Mononuclear cell (primary cell): ENCODE data around the gene SERBP1. TPM values are rescaled to one million over a fixed set of nuclear protein-coding genes. Genes with fewer than 3 reads are reported as not detected.
"Not testable (repeated sequence)": the region's sequence is repeated elsewhere in the genome, so short reads cannot be mapped to it uniquely, and the experiment has no call there.

Experiments
- H3K27me3 ChIP-seq: 2 replicates; pipeline ENCODE4 v1.6.0; 2011; ENCODE audit warnings: low read length, control low read depth; ENCODE audit not compliant: insufficient read depth
- H3K4me1 ChIP-seq: 2 replicates; pipeline ENCODE4 v1.5.1; 2011; ENCODE audit warnings: mild to moderate bottlenecking, low read length, control low read depth; ENCODE audit not compliant: insufficient read depth
- H3K4me3 ChIP-seq: 2 replicates; pipeline ENCODE4 v1.5.1; 2011; ENCODE audit warnings: mild to moderate bottlenecking, low read length, moderate library complexity
- H3K9me3 ChIP-seq: 2 replicates; pipeline ENCODE4 v1.5.1; 2011; ENCODE audit warnings: low read depth, mild to moderate bottlenecking, control low read depth, low read length
- total RNA-seq: library from RNA; depleted of rRNA; stranded (reverse); fragments of >200 nt; gene quantifications from one replicate; pipeline ENCODE4 v1.2.3, GENCODE V29; 2012

Gene SERBP1
- total RNA-seq, 1 donor = 124 TPM

DNA sequence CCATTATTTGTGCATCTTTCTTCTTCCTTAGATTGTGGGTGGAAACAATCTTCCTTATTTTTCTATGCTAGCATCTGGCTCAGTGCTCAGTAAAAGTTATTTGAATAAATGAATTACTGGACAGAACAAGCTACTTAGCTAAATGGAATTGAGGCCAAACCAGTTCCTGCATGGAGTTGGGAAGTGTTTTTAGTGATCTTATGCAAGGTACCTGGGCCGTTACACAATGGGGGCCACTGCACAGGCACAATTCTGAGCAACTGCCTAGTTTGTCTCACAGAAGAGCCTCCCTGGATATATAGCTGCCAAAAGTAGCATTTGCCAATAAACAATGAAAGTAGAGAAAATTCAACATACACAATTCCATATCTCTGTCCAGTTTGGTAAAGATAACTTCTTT, 27.0 kb upstream of the SERBP1 start:
- Histone ChIP-seq H3K27me3 (no peaks in the 10 kb centered on the region), H3K9me3 (no peaks in the 10 kb centered on the region), H3K4me1 (no peaks in the 10 kb centered on the region), H3K4me3 (no peak overlapping the region)

DNA sequence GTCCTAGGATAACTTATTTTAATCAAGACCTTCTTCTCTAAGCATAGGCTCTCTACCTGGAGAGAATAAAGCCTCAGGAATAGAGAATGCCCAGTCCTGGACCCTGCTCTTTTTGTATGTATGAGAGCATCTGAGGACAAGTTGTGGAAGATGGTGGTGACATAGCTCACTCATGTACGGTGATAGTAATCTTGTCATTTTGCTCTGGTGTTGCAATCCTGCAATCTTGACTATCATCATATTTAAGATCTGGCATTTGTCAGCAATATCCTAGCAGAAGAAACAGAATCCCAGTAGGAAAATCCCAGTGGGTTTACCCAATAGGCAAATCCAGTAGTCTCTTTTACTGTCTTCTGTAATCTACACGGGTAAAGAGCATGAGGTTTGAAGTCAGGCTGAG, 21.6 kb upstream of the SERBP1 start:
- H3K4me1 ChIP-seq = peaks cover 3% of the 10 kb centered on the region
- no peak overlapping the region for H3K4me3 ChIP-seq
- H3K27me3 ChIP-seq = no peaks in the 10 kb centered on the region
- no peaks in the 10 kb centered on the region for H3K9me3 ChIP-seq

DNA sequence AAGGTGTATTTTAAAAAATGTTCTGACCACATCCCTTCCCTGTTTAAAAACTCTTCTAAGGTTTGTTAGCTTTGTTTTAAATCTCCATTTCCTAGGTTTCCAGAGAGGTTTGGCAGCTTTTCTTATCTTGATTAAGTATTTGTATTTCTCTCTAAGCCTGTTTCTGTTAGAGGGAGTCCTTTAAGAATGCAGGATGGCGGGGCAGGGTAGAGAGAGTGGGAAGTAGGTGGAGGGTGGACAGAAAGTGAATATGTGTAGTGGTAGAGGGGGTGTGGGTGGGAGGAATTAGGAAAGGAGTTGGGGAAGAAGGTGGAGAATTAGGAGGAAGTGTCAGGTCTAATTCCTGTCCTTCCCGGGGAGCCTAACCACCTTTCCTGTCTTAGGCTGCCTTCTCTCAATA, 21.2 kb upstream of the SERBP1 start:
- no peaks in the 10 kb centered on the region for H3K9me3 ChIP-seq
- no peak overlapping the region for H3K4me3 ChIP-seq
- no peaks in the 10 kb centered on the region for H3K27me3 ChIP-seq
- H3K4me1 ChIP-seq = peaks cover 4% of the 10 kb centered on the region

GRCh38 chr1:67446893-67447292, 16.7 kb upstream of the SERBP1 start:
- Histone ChIP-seq H3K4me1 (peaks cover 4% of the 10 kb centered on the region), H3K9me3 (no peaks in the 10 kb centered on the region), H3K27me3 (no peaks in the 10 kb centered on the region), H3K4me3 (no peak overlapping the region)

GRCh38 chr1:67446014-67446413, 15.8 kb upstream of the SERBP1 start:
- H3K4me3 ChIP-seq, H3K4me1 ChIP-seq, H3K27me3 ChIP-seq, H3K9me3 ChIP-seq: not testable (repeated sequence)

DNA sequence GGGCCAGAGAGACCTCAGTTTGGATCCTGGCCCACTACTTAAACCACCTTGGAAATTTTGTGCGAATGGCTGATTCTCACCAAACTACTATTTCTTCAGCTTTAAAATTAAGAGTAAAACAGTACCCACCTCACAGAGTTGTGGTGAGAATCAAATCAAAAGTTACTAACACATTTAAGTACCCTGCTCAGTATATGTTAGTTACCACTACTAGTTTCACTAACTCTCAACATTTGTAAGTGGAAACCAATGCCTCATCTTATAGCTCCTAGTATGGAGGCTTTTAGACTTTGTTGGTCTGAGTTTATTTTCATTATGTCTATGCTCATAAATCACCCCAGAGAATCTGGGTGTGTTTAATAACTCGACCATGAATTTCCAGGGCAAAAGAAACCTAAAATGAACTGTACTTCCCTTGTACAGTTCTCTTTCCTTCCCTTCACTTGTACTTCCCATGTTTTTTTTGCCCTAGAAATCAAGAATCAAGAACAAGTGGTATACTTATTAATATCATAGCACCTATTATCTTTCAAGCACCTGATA, 11.6 kb upstream of the SERBP1 start:
- Histone ChIP-seq H3K4me1 (peaks cover under 1% of the 10 kb centered on the region), H3K4me3 (no peak overlapping the region), H3K9me3 (no peaks in the 10 kb centered on the region), H3K27me3 (no peaks in the 10 kb centered on the region)

GRCh38 chr1:67441183-67441582, 11.0 kb upstream of the SERBP1 start:
- Histone ChIP-seq H3K9me3 (no peaks in the 10 kb centered on the region), H3K27me3 (no peaks in the 10 kb centered on the region)

DNA sequence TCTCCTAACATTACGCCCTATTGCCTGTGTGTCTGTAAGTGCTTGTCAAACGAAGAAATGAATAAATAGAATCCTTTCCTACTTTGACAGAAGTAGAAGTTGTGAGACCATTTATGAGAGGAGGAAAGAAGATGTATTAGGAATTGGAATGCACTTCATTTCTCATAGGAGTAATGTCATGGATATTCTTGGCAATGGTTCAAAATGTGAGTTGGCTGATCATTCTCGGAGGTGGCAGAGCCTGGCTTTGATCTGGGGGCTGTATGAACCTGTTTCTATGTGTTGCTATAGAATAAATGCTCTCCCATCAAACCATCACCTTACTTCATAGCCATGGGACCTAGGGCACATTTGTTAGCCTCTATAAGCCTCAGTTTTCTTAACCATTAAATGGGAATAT, 10.1 kb upstream of the SERBP1 start:
- Histone ChIP-seq H3K4me3 (no peak overlapping the region), H3K9me3 (no peaks in the 10 kb centered on the region), H3K27me3 (no peaks in the 10 kb centered on the region), H3K4me1 (no peaks in the 10 kb centered on the region)

More at GRCh38 chr1:67441183-67441582, 11.0 kb upstream of the SERBP1 start:
- H3K4me3 ChIP-seq = no peak overlapping the region
- H3K4me1 ChIP-seq = no peaks in the 10 kb centered on the region

DNA sequence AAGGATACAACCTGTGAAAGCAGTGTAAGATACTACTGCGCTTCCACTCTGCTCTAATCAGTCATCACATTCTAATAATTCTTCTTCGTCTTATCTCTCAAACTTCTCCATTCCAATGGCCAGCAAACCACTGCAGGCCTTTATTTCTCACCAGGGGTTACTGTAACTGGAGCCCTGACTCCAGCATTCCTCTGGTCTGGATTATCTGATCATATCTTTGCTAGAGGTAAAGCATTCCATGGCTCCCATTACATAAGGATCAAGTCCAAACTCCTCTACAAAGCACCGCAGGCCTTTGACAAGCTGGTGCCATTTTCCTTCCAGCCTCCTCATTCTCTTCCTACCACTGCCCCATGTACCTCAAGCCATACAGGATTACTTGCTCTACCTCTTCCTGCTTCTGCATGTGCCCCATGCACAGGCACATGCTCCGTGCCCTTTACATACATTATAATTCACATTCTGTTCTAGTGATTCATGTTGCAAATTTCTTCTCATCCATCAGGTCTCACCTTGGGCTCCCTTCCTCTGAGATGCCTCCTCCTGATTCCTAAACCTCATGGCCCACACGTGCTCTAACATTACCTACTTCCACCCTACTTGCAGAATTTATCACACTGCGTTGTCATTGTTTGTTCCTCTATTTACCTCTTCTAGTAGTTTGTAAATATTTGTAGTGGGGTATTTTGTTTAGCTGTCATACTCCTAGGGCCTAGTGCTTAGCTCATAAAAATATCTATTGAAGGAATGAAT, 9.3 kb upstream of the SERBP1 start:
- no peaks in the 10 kb centered on the region for H3K4me1 ChIP-seq
- H3K9me3 ChIP-seq = no peaks in the 10 kb centered on the region
- H3K4me3 ChIP-seq = no peak overlapping the region
- no peaks in the 10 kb centered on the region for H3K27me3 ChIP-seq

DNA sequence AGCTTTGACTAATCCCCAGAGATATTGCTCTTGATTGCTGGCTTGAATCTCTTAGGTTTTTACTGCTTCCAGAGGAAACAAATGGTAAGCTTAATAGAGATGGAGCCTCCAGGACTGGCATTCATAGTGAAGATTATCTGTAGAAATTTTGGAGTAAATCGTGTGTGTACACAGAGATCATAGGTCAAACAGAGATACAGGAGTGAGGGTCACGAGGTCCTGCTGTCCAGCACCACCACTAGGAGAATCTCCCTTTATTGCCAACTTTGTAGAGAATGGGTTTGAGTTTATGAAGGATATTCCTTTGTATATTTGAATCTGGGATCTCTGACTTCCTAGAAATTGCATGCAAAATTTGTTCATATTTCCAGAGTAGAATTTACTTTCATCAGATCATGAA, 7.8 kb upstream of the SERBP1 start:
- H3K4me1 ChIP-seq = peaks cover 9% of the 10 kb centered on the region
- H3K27me3 ChIP-seq = no peaks in the 10 kb centered on the region
- no peak overlapping the region for H3K4me3 ChIP-seq
- H3K9me3 ChIP-seq = no peaks in the 10 kb centered on the region

- Histone ChIP-seq H3K4me1 (peaks cover 13% of the 10 kb centered on the region), H3K27me3 (no peaks in the 10 kb centered on the region), H3K9me3 (no peaks in the 10 kb centered on the region), H3K4me3 (no peak overlapping the region)
These were observed 6.4 kb upstream of the SERBP1 start for GRCh38 chr1:67436511-67437055.

GRCh38 chr1:67434491-67434890, 4.3 kb upstream of the SERBP1 start:
- Histone ChIP-seq H3K27me3 (no peaks in the 10 kb centered on the region), H3K4me3 (no peak overlapping the region), H3K4me1 (peaks cover 16% of the 10 kb centered on the region), H3K9me3 (no peaks in the 10 kb centered on the region)

GRCh38 chr1:67433837-67434236, 3.6 kb upstream of the SERBP1 start:
- Histone ChIP-seq H3K27me3 (no peaks in the 10 kb centered on the region), H3K9me3 (no peaks in the 10 kb centered on the region), H3K4me3 (no peak overlapping the region), H3K4me1 (peaks cover 20% of the 10 kb centered on the region)

- Histone ChIP-seq H3K9me3 (no peaks in the 10 kb centered on the region), H3K4me3 (no peak overlapping the region), H3K4me1 (peaks cover 26% of the 10 kb centered on the region), H3K27me3 (no peaks in the 10 kb centered on the region)
These were observed 2.5 kb upstream of the SERBP1 start for GRCh38 chr1:67432745-67433144.

DNA sequence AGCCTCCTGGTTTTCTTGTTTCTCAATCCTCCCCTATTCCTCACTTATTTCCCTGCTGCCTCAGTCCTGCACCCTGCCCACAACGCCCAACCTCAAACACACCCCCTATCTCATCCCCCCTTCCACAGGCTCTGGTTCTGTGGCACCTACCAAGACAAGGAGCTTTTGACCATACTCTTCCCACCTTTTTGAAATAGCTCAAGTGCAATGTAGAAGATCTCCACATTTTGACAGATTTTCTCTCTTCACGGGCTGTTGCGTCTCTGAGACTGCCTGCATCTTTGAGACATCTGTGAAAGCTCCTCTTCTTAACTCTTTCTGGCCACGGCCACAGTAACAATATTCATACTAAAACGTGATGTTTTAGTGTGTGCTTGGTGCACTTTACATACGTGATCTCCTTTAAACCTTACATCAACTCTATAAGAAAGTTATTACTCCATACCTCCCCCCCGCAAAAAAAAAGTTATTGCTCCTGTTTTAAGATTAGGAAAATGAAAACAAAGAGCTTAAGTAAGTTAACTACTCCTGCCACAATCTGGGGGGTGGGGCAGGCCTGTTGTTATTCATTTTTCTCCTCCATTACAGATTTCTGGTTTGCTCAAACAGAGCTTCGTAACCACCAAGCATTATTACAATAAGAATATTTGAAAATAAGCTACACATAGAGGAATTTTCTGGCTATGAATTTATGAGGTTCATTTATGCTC, 1.8 kb upstream of the SERBP1 start:
- no peaks in the 10 kb centered on the region for H3K27me3 ChIP-seq
- no peaks in the 10 kb centered on the region for H3K9me3 ChIP-seq
- peaks cover 34% of the 10 kb centered on the region for H3K4me1 ChIP-seq
- no peak overlapping the region for H3K4me3 ChIP-seq
